PC-9 (cell line): Measurements from ENCODE around the gene LCN9.

ENCODE experiments used
- CTCF ChIP-seq: fragments of 200-600 bp; sonication (generic); conservative IDR thresholded peaks from 2 replicates; pipeline ENCODE4 v1.6.1; 2017; ENCODE audit warnings: mixed run types, antibody characterized with exemption, mild to moderate bottlenecking, moderate library complexity
- EZH2 ChIP-seq: fragments of 200-600 bp; sonication (generic); IDR thresholded peaks from 2 replicates; pipeline ENCODE4 v1.8.0; 2017; ENCODE audit warnings: antibody characterized with exemption, low read depth

- TF ChIP-seq CTCF: no peak
- no peak for TF ChIP-seq EZH2
Measured at GRCh38 chr9:135655317-135655716, 7.8 kb upstream of the LCN9 start.
